Keratinocyte (primary cell): Measurements from ENCODE around the gene RNF145. TPM values are rescaled to one million over a fixed set of nuclear protein-coding genes. Genes with fewer than 3 reads are reported as not detected.

Experiments used
- DNase-seq: peaks from one replicate; pipeline ENCODE4 v3.0.0-alpha.2; 2011; ENCODE audit warnings: low read depth, missing footprints, low spot score
- FAIRE-seq: peaks from 2 replicates; lab custom pipeline; 2011; peaks lifted over from hg19 to GRCh38; lab: Jason Lieb, UNC
- H2AFZ ChIP-seq: 2 replicates; pipeline ENCODE4 v1.6.0; 2012; ENCODE audit warnings: low read length, control low read depth, inconsistent platforms; ENCODE audit not compliant: control insufficient read depth
- H3K27ac ChIP-seq: 2 replicates; pipeline ENCODE4 v1.5.1; 2011; ENCODE audit warnings: low read length; ENCODE audit not compliant: control insufficient read depth, insufficient read depth
- H3K27me3 ChIP-seq: 3 replicates; pipeline ENCODE4 v1.6.0; 2011; ENCODE audit warnings: low read length; ENCODE audit not compliant: control insufficient read depth, insufficient read depth; ENCODE audit errors: extremely low read depth
- H3K36me3 ChIP-seq, 2 experiments: 2 replicates in 1 of 2; 3 replicates in 1 of 2; pipeline ENCODE4 v1.5.1; 2011; ENCODE audit warnings: low read length in 2 of 2, mild to moderate bottlenecking in 1 of 2; ENCODE audit not compliant: control insufficient read depth in 2 of 2, insufficient read depth in 2 of 2; ENCODE audit errors: extremely low read depth in 1 of 2
- H3K4me1 ChIP-seq: 3 replicates; pipeline ENCODE4 v1.5.1; 2011; ENCODE audit warnings: low read length; ENCODE audit not compliant: control insufficient read depth, insufficient read depth; ENCODE audit errors: extremely low read depth
- H3K4me2 ChIP-seq: 3 replicates; pipeline ENCODE4 v1.6.0; 2011; ENCODE audit warnings: low read depth, low read length; ENCODE audit not compliant: control insufficient read depth, insufficient read depth; ENCODE audit errors: extremely low read depth
- H3K4me3 ChIP-seq, 3 experiments: fragments of 200-600 bp in 1 of 3; sonication (generic) in 1 of 3; 2 replicates in 2 of 3; 3 replicates in 1 of 3; pipeline ENCODE4 v1.5.1; 2011 to 2016; ENCODE audit warnings: low read length in 3 of 3, mild to moderate bottlenecking in 3 of 3, control low read depth in 2 of 3, inconsistent platforms in 1 of 3, low read depth in 1 of 3, mixed read lengths in 1 of 3, mixed run types in 1 of 3, moderate library complexity in 1 of 3; ENCODE audit not compliant: control insufficient read depth in 2 of 3, insufficient read depth in 2 of 3; ENCODE audit errors: extremely low read depth in 1 of 3
- H3K79me2 ChIP-seq: 2 replicates; pipeline ENCODE4 v1.6.0; 2012; ENCODE audit warnings: low read length; ENCODE audit not compliant: control insufficient read depth, insufficient read depth
- H3K9ac ChIP-seq: 3 replicates; pipeline ENCODE4 v1.6.0; 2011; ENCODE audit warnings: low read length; ENCODE audit not compliant: control insufficient read depth, insufficient read depth; ENCODE audit errors: extremely low read depth
- H3K9me1 ChIP-seq: 3 replicates; pipeline ENCODE4 v1.6.0; 2011; ENCODE audit warnings: low read length; ENCODE audit not compliant: control insufficient read depth, insufficient read depth; ENCODE audit errors: extremely low read depth
- H3K9me3 ChIP-seq: 2 replicates; pipeline ENCODE4 v1.5.1; 2012; ENCODE audit warnings: low read depth, low read length; ENCODE audit not compliant: control insufficient read depth
- H4K20me1 ChIP-seq: 3 replicates; pipeline ENCODE4 v1.6.0; 2011; ENCODE audit warnings: low read length; ENCODE audit not compliant: control insufficient read depth, insufficient read depth; ENCODE audit errors: extremely low read depth
- CTCF ChIP-seq, 3 experiments: IDR thresholded peaks in 1 of 3; conservative IDR thresholded peaks in 1 of 3; optimal IDR thresholded peaks in 1 of 3; 2 replicates in 2 of 3; 3 replicates in 1 of 3; pipeline versions ENCODE3 to v1.5.1; 2011; ENCODE audit warnings: low read length in 3 of 3, mild to moderate bottlenecking in 3 of 3, moderate library complexity in 2 of 3, control low read depth in 1 of 3, inconsistent platforms in 1 of 3; ENCODE audit not compliant: insufficient read depth in 2 of 3; ENCODE audit errors: extremely low read depth in 1 of 3
- EZH2 ChIP-seq: IDR thresholded peaks from one replicate; pipeline ENCODE4 v1.6.1; 2012; ENCODE audit warnings: inconsistent platforms, mild to moderate bottlenecking, low read length, moderate library complexity
- dilution Hi-C: fragments of 300-500 bp; cut with MboI; formaldehyde crosslinking; loops from one replicate; pipeline ENCODE4 v1.7.0; 2020; ENCODE audit warnings: low sequenced_read_pairs; ENCODE audit not compliant: extremely low pct_ligation_motif_present
- polyA plus RNA-seq, 5 experiments: library from polyadenylated mRNA; depleted of rRNA in 3 of 5; stranded (reverse) in 3 of 5; stranded (forward) in 1 of 5; unstranded in 1 of 5; fragments of >200 nt; gene quantifications; 1 replicate in 1 of 5; 2 replicates in 3 of 5; 3 replicates in 1 of 5; pipeline versions ENCODE4 v1.2.1 to v1.2.3, GENCODE V29; 2011 to 2012; ENCODE audit warnings: missing spikeins in 2 of 5, low read depth in 1 of 5, low replicate concordance in 1 of 5

RNF145 gene
- polyA plus RNA-seq, 1 donor (not counting 4 experiments of a cell fraction or from before 2014, with no cell fraction given), result 78.6 TPM

GRCh38 chr5:159184236-159184635 is 25.1 kb downstream of the RNF145 start:
- no peaks in the 10 kb centered on the region for H3K9me1 ChIP-seq
- no peak overlapping the region for H2AFZ ChIP-seq
- H3K36me3 ChIP-seq, result peaks cover 4 to 15% of the 10 kb centered on the region in 2 experiments
- no peaks in the 10 kb centered on the region for H3K27me3 ChIP-seq
- H3K4me2 ChIP-seq, result no peak overlapping the region
- H3K9me3 ChIP-seq, result no peaks in the 10 kb centered on the region
- DNase-seq, result no peak
- H3K9ac ChIP-seq, result peak overlapping the region; percentile 75
- H4K20me1 ChIP-seq, result no peaks in the 10 kb centered on the region
- dilution Hi-C loops, result no loop called here
- H3K4me3 ChIP-seq, result no peak overlapping the region
- peak overlapping the region; percentile 95 for H3K27ac ChIP-seq
- no peak for FAIRE-seq
- peaks cover 45% of the 10 kb centered on the region for H3K79me2 ChIP-seq
- TF ChIP-seq EZH2, result no peak
- TF ChIP-seq CTCF (optimal IDR thresholded peaks at IDR 0.05 in 1 of 3, IDR thresholded peaks at IDR 0.05 in 1 of 3, conservative IDR thresholded peaks at IDR 0.05 in 1 of 3; ENCODE audit: extremely low read depth in 1 of 3, insufficient read depth in 2 of 3, low read length in 3 of 3), result no peak
- peaks cover 57% of the 10 kb centered on the region for H3K4me1 ChIP-seq

GRCh38 chr5:159183247-159183646 is 26.1 kb downstream of the RNF145 start:
- Histone ChIP-seq H3K9me1 (no peaks in the 10 kb centered on the region), H3K4me2 (no peak overlapping the region), H3K27ac (peak overlapping the region; percentile 65), H3K36me3 (peaks cover 3 to 13% of the 10 kb centered on the region in 2 experiments), H4K20me1 (no peaks in the 10 kb centered on the region), H3K27me3 (no peaks in the 10 kb centered on the region), H3K9ac (no peak overlapping the region), H2AFZ (no peak overlapping the region), H3K9me3 (no peaks in the 10 kb centered on the region), H3K79me2 (peaks cover 42% of the 10 kb centered on the region), H3K4me3 (no peak overlapping the region), H3K4me1 (peaks cover 64% of the 10 kb centered on the region)
- dilution Hi-C loops, result no loop called here
- DNase-seq, result no peak
- FAIRE-seq, result no peak
- TF ChIP-seq CTCF (optimal IDR thresholded peaks at IDR 0.05 in 1 of 3, IDR thresholded peaks at IDR 0.05 in 1 of 3, conservative IDR thresholded peaks at IDR 0.05 in 1 of 3; ENCODE audit: extremely low read depth in 1 of 3, insufficient read depth in 2 of 3, low read length in 3 of 3) (no peak), EZH2 (no peak)
